ENCODE measurements around the gene INSYN2B.

Gene INSYN2B

DNA sequence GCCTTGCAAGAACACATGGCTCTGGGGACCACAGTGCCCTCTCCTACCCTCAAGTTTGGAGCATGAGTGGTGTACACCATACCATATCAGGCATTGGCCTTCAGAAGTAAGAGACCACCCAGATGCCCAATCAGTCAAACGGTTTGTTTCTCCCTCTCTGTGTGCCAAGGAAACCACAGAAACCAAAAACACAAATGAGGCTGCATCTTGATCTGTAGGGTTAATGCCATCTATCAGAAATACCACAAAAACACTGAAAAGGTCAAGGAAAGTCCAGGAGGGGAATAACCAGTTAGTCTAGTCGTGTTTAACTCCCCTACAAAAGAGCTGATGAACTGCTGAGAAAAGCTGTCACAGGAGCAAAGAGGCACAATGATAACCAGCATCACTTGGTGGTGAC lies 78.4 kb downstream of the INSYN2B start:
- no peak for DNase-seq
- intact Hi-C loops (cut with DNase I): no loop called here

DNA sequence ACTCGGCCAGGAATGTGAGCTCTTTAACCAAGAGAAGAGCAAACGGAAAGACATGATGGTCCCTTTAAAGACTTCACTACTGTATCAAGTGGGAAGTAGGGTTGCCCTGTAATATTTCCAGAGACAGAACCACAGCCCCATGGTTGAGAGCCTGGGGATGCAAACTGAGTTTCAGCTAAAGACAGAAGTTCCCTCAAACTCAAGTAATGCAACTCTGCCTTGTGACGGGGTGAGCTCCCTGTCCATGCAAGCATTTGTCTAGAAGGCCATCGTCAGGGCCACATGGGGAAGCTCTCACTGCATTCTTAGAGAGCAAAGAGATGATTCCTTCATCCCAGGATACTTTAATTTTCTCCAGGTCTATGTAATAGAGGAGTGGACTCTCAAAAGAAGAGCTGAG lies 82.8 kb downstream of the INSYN2B start:
- intact Hi-C loops (cut with DNase I): no loop called here
- DNase-seq: no peak

DNA sequence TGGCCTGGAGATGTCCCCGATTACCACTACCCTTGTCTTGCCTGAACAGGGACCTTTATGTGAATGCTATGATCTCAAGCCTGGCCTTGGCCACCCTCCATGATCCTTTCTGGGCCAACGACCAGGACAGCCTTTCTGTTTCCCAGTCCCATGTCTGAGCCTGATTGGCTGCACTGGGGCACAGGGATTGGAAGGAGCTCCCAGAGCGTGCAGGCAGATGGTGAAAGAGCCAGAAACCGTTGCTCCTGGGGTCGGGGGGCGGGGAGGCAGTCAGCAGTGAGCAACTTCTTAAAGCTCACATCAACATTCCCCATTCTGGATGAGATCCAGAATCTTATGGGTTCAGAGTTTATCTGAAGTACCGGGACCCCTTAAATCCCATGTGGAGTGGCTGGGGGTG lies 84.4 kb downstream of the INSYN2B start:
- intact Hi-C loops (cut with DNase I): no loop called here
- DNase-seq: peak; percentile 69 to 98 (median 86)

DNA sequence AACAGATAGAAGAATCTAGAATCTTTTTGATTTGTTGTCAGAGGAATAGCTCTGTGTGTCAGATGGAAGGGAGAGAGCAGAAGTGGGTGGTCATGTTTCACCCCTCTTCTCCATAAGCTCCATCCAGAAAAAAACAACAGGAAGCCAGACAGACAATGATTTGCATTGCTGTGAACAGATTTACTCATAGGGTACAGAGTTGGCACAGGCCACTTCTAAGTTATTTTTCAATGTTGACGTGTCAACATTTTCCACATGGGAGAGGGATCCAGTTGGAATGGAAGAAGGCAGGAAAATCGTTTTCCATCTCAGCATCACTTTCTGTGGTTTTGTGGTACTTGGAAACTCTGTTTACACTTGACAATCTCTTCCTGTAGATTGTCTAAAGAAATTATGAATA lies 86.7 kb downstream of the INSYN2B start:
- intact Hi-C loops (cut with DNase I): no loop called here
- no peak for DNase-seq

DNA sequence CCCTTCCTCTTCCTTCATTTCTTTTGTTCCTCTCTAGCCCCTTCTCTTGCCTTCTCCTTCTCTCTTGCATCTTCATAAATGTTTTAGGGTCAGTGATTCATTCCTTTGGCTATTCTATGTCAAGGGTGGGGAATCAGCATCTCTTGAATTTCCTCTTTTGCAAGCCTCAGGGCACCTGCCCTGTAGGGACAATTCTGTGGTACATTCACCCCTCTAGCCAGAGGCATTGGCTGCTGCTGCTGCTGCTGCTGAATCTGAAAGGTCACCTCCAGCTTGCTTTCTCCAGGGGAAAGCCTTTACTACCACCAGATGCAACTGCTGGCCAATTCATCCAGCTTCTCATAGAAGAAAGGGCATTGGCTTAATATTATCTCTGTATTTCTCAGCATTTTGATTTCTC lies 87.3 kb downstream of the INSYN2B start:
- no peak for DNase-seq
- intact Hi-C loops (cut with DNase I): no loop called here

DNA sequence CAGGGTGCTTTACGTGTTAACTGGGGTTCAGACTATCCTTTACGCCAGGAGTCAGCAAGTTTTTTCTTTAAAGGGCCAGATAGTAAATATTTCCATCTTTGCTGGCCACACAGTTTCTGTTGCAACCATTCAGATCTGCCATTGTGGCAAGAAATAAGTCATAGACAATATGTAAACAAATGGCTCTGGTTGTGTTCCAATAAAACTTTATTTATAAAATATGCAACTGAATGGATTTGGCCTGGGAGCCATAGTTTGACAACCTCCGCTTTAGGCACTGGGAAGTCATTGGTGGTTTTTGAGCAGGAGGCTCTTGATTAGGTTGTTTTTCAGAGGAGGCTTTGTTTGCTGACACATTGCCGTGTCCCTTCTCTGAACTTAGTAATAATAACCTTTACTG lies 90.7 kb downstream of the INSYN2B start:
- intact Hi-C loops (cut with DNase I): no loop called here
- no peak for DNase-seq

DNA sequence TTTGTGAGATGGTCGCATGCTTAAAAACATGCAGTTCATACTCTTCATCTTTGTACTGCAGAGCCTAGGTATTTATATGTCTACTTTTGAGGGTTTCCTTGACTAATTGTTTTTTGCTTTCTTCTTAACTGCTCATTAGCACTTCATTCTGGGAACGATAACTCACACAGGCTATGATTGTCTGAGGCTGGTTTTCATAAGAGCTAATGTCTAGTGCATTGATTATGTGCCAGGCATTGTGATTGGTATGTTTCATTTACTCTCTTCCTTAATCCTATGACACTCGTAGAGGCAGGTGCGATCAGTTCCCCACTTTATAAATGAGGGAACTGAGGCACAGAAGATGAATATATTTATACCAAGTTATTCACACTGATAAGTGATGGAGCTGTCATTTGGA lies 93.6 kb downstream of the INSYN2B start:
- DNase-seq: no peak
- intact Hi-C loops (cut with DNase I): no loop called here

DNA sequence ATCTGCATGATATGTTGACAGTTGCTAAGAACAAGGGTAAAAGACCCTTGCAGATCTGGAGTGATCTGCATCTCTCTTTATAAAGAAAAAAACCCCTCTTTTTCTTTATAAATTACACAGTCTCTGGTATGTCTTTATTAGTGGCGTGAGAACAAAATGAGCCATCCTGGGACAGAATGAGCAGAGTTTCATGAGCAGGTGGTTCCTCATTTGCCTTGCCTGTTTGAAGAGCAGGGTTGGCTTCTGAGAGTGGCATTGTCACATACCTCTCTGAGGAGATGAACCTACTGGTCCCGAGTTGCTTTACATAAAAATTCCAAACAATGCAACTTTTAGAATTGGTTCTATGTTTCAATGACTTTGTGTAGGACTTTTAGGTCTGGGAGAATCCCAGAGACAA lies 94.3 kb downstream of the INSYN2B start:
- intact Hi-C loops (cut with DNase I): no loop called here

DNA sequence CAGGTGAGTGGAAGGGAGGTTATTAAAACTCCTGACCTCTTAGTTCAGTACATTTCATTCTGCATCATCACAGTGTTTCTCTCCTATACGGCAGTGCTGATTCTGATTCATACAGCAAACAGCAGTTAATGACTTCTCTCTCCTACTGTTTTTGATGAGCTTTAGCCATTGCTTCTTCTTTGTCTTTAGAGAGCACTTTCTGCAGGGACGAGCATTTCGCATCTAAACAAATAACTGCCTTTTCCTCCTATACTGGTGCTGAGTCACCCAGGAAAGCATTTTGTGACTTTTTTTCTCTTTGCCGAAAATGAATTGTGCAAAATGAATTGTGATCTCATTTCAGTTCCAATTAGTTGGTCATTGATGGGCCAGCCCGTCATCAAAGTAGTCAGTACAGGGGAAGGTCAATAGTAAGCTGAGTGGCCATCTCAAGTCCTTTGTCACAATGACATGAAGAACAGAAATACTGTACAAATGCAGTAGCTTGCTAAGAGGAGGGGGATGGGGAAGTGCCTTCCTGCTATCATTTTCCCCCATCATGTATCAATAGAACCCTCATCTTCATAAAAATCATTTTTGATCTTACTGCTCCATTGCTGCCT lies 98.5 kb downstream of the INSYN2B start:
- intact Hi-C loops (cut with DNase I): no loop called here
- DNase-seq: no peak

More for the DNA sequence above, 94.3 kb downstream of the INSYN2B start:
- DNase-seq: no peak

DNA sequence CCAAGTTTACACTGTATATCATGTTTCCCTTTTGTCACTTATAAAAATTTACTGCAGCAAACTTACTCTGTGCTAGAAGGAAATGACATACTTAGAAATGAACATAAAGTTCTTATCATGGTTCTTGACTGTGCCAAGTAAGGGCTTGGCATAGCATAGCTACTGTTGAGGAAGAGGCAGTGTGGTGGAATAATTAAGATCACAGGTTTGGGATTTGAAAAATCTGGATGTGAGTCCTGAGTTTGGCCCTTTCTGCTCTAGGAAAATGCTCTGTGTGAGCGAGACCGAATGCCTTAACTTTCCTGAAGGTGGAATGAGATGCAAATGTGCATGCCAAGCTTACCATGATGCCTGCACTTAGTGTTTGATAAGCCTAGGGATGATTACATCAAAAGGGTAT lies 99.5 kb downstream of the INSYN2B start:
- DNase-seq: no peak
- intact Hi-C loops (cut with DNase I): no loop called here

DNA sequence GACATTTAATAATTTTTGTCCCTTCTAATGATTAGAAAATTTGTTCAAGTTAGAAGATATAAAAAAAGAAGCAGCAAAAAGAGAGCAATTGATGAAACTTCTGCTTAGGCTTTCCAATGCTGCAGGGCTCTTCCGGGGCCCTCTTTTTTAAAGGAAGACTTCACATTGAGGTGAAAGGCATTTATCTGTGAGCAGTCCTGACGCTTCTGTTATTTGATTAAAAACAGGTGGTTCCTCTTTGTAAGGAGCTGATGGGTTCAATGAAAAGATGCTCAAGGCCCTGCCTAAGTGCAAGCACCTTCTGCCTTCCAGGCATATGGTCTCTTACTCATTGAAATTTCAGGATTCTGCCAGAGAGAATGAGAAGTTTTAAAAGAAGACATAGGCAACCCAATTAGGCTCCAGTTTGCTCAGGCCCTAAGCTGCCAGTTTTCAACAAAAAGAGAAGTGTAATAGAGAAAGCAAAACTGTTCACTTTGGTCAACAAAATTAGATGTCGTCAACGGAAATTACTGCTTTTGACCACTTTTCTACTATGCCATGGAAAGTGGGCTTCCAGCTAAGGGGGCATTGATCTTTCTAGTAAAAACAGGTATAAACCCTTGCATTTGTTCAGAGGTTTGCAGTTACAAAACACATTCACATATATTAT lies 100.2 kb downstream of the INSYN2B start:
- intact Hi-C loops (cut with DNase I): no loop called here
- DNase-seq: no peak

DNA sequence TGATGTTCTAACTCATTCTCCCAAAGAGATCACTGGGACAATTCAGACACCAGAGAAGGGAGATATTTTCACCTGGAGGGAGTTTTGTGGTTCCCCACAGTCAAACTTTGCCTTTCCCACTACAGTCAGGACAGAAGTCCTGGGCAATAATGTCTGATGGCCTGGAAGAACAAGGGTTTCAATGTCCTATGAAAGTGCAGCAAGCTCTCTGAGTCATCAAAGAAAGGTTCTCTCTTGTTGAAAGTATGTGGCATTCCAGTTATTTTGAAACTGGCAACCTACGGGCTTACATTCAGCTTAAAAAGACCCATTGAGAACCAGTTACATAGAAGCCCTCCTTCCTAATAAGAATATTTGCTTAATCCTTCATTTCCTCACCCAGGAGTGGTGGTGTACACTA lies 103.9 kb downstream of the INSYN2B start:
- no peak for DNase-seq
- intact Hi-C loops (cut with DNase I): no loop called here

DNA sequence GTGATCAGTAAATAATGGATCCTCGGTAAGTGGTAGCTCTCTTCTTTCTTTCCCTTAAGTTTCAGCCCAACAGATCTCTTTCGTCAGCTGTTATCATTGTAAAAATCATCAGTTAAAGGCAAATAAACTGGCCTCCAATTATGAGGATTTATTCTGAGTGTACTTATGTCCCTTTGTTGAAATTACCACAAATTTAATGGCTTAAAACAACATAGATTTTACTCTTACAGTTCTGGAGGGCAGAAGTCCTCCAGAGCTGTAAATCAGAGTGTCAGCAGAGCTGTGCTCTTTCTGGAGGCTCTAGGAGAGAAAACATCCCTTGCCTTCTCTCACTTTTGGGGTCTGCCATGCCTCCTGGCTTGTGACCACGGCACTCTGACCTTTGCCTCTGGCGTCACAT lies 104.6 kb downstream of the INSYN2B start:
- DNase-seq: no peak
- intact Hi-C loops (cut with DNase I): no loop called here

DNA sequence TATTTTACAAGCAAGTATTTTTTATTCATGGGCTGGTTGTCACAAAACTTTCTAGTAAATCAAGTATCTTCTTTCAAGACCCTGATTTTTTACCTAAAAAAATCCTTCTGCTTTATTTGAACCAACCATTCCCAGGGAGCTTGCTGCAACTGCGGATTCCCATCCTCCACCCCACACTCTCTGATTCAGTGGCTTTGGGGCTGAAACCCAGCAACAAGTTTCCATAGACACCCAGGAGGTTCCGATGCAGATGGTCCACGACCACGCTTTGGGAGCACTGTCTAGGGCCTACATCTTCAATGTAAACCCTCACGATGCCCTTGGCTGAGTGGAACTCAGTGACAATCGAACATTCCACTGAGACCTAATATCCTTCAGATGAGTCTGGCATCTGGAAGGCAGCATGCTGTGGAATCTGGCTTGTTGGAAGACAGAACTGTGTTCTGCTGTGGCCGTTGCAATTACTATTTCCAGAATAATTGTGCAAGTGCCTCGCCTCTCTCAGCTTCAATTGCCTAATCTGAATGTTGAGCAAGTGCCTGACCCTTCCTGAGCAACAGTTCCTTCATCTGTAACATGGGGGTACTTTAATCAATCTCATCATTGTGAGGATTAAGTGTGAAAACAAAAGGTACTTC lies 105.1 kb downstream of the INSYN2B start:
- DNase-seq: no peak
- intact Hi-C loops (cut with DNase I): no loop called here

DNA sequence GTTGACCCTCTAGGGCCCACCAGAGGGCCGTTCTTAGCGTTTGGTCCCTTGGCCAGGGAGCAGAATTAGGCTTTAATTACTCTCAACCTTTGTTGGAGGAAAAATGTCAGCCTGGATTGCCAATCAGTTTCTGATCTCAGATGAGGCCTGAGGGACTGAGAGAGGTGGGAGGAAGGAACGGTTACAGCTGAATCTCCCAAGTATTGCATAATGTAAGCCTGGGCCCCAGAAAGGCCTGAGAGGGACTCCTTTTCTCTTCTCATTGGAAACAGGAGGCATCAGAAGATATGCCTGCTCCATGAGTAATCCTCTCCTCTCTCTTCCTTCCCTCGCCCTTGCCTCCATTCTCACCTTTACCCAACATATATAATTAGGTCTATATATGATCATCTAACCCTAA lies 105.7 kb downstream of the INSYN2B start:
- no peak for DNase-seq
- intact Hi-C loops (cut with DNase I): no loop called here

DNA sequence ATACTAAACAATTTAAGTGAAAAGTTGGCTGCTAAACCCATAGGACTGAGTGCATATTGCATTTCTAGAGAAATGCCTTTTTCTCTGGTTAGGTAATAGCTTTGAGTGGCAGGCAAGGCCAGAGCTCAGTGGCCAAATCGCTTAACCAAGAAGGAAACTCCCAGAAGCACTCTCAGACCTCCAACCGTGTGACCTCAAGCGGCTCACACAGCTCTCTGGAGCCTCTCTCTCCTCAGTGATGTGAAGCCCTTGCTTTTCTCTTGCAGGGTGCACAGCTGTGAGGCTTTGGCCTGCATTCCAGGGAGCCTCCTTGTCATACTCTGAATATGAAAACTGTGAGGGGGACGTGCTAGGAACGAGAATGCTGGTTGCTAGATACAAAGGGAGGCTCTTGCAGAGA lies 106.7 kb downstream of the INSYN2B start:
- peak in 9 of 10 donors; percentile 40 to 95 (median 60) for DNase-seq
- intact Hi-C loops (cut with DNase I): no loop called here

DNA sequence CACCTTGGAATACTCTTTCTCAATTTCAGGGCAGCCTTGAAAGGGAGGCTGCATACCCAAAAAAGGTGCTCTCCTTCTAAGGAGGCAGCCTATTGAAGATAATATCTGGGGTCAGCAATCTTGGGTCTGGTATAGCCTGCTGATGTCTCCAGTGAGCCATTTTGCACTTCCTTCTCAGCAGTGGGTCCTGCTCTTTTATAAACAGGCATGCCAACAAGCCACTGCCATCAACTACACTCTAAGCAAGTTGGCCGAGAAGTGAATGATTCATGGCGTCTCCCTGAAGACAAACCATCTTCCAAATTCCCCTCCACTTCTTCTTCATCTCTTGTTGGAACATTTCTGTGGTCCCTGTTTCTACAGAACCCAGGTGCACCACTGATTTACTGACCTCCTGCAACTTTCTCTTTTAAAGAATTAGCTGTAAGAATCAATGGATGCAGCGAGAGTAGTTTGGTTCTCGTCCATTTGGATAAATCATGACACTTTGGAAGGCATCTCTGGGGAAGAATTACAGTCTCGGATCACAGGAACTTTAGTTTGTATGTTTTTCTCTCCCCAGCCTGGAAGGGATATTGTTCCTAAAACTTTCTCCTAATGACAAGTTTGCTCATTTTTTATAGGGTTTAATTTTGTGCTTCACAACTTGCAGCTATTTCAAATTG lies 108.3 kb downstream of the INSYN2B start:
- intact Hi-C loops (cut with DNase I): no loop called here
- DNase-seq: no peak

DNA sequence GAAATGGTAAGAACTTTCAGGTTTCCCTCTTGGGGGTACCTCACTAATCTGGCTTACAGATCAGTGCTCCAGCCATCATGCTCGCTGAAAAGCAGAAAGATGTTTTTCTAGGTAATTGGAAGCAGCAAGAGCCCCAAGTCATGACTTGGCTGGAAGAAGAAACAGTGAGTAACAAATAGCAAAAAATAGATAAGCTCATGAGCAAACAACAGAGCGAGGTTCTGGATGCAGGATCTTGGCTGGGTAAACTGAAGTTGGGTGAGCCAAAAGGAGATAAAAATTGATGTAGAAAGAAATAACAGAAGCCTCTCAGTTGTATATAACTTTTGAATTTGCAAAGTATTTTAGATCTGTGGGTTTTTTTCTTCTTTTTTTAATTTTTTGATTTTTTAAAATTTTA lies 110.1 kb downstream of the INSYN2B start:
- intact Hi-C loops (cut with DNase I): no loop called here
- DNase-seq: no peak

DNA sequence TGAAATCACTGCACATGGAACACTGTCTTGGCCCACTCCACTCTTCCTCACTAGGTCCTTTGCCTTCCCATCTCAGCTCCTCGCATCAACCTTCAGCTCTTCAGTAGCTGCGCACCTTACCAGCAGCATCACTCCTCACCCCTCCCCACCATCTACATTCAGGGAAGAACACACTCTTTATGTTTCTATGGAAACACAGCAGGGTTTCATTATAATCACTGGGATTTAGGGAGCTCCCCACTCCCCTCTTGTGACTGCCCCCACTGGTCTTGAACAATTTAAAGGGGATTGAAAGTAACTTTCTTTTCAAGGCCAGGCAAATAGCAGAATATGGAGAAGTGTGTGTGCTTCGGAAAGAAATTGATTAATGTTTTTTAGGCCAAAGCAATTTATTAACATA lies 111.2 kb downstream of the INSYN2B start:
- no peak for DNase-seq
- intact Hi-C loops (cut with DNase I): no loop called here

DNA sequence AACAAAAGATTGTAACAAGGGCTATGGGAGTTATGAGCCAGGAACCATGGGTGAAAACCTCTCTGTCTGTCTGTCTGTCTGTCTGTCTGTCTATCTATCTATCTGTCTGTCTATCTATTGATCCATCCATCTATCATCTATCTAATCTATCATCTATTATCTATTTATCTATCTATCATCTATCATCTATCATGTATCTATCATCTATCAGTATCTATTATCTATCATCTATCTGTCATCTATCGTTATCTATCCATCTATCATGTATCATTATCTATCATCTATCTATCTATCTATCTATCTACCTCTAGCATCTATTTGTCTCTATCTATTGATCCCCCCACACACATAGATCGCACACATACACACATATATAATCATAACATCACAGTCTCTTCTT lies 112.9 kb downstream of the INSYN2B start:
- no peak for DNase-seq
- intact Hi-C loops (cut with DNase I): no loop called here

DNA sequence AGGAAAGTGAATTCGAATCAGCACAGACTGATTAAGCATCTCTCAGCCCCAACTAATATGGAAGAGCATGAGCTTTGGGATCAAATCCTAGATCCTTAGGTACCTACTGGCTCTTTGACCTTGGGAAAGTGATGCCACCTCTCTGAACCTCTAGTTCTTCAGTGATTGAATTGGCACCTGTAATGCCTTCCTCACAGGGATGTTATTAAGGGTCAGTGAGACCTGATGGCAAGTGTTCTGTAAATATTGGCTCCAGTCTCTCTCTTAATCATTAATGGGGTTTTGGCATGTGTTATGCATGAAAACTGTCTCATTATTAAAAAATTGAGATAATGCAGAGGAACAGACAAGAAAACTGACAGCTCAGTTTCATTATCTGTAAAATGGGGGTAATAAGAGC lies 115.8 kb downstream of the INSYN2B start:
- DNase-seq: no peak
- intact Hi-C loops (cut with DNase I): no loop called here

DNA sequence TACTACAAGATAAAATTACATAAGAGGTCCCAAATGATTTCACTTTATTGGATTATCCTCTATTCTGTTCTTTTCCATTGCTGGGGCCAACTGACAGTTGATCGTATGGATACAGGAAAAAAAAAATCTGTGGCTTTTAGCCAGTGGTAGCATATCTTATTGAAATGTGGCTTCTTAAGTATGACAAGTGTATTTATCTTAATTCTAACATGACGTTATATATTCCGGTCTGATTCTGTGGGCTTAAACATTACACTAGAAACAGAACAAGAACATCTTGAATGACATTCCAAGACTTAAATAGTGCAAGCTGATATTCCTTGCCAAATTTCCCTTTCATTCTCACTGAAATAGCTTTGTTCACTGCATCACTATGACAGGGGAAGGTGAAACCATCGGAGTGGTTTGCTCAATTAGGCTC lies 117.9 kb downstream of the INSYN2B start:
- intact Hi-C loops (cut with DNase I): no loop called here
- DNase-seq: no peak

Data from posterior cingulate gyrus (tissue), 11 donors.